RCC 7860 (cell line): ENCODE results near the gene SLC24A5.

Experiments used
- DNase-seq: peaks from one replicate; pipeline ENCODE4 v3.0.0-alpha.2; 2015; ENCODE audit warnings: low spot score
- FAIRE-seq: peaks from 2 replicates; lab custom pipeline; 2012; peaks lifted over from hg19 to GRCh38; lab: Jason Lieb, UNC

SLC24A5 gene

DNA sequence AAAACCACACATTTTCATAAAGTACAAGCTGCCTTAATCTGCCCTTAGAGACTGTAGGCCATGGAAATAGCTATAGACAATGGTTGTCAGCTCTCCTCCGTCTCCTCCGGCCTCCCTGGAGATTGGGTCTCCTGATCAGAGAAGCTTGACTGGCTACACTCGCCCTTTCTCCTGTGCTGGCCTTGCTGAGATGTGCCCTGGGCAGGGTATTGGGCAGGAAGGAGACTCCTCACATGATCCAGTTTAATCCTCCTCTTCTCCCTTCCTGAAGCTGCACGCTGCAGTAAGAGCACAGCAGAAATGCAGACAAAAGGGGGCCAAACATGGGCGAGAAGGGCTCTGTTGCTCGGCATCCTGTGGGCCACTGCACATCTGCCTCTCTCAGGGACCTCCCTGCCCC, at the start of gene SLC24A5:
TSS of gene SLC24A5 (plus strand) at position 246 of the 400 bp plus-strand sequence. CDS start at position 301, 55 bp downstream.
- DNase-seq (no peak), FAIRE-seq (no peak)

- FAIRE-seq = no peak
- no peak for DNase-seq
These were observed 47.8 kb upstream of the SLC24A5 start for GRCh38 chr15:48072941-48073340.

DNA sequence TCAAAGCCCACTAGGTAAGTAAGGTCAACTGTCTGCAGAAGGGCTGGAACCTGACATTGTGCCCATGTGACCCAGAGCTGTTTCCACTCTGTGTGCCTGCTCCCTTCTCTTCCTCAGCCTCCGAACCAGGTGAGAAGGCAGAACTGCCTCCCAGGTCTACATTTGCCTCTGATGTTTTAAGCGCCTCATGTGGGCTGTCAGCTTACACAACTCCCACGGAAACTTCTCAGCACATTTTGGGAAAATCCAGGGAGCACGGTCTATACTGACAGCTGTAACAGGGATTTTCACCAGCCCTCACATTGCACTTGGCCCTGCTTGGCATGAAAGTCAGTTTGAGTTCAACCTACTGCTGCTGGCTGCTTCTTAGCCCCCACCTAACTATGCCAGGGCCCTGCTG, 46.9 kb upstream of the SLC24A5 start:
- DNase-seq (no peak), FAIRE-seq (no peak)

DNA sequence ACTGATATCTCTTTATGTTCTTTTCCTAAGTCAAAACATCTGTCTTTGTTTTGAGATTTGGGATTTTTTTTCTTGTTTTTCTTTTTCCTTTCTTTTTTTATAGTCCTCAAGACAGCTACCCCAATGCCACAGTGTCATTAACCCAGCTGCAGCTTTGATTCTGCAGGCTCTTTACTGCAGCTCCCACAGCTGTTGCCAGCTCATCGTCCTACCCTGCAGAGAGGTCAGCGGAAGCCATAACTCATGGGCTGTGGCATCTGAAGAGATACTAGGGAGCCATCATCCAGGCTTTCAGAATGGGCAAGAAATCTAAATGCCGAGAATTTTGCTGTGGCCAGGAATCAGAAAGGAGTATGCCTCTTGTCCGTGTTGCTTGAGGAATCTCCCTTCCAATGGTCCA, 44.3 kb upstream of the SLC24A5 start:
- DNase-seq (no peak), FAIRE-seq (no peak)

GRCh38 chr15:48077616-48078184, 43.1 kb upstream of the SLC24A5 start:
- FAIRE-seq (no peak), DNase-seq (no peak)

- DNase-seq = peak; percentile 8
- no peak for FAIRE-seq
These were observed 35.8 kb upstream of the SLC24A5 start for GRCh38 chr15:48084759-48085590.

GRCh38 chr15:48085591-48085930, 35.2 kb upstream of the SLC24A5 start:
- FAIRE-seq = no peak
- no peak for DNase-seq

DNA sequence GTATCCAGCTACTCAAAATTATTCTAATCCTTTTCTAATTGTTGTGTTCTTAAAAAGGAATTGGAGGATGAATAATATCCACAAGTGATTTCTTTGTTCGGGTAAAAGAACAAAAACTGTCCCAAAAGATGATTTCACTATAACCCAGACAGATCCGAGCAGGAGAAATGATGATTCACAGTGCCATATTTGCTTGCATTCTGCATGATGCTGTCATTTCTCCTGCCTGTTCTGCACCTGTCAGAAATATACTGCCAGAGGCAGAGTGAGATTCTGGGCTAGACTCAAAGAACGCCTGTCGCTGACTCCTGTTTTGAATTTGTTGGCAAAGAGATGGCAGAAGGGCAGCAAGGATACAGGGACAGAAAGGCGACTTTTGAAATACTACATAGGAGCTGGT, 34.7 kb upstream of the SLC24A5 start:
- FAIRE-seq (no peak), DNase-seq (no peak)

- FAIRE-seq (no peak), DNase-seq (no peak)
These were observed 34.2 kb upstream of the SLC24A5 start for GRCh38 chr15:48086576-48086975.

DNA sequence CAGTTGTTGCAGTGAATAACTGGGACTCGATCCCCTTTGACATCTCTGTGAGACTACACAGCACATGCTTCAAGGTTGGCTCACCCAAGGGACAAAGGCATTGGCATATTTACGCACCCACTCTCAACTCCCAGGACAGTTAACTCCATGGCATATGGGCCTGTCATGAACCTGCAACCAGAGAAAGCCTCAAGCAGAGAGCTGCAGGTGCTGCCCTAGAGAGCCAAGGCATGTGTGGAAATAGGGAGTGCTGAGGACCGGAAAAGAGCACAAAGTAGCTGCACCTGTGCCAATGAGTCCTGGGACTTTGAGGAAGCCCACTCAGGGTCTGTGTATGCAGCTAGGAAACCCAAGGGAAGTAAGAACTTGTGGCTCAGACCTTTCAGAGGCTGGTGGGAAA, 32.9 kb upstream of the SLC24A5 start:
- no peak for FAIRE-seq
- DNase-seq = no peak

DNA sequence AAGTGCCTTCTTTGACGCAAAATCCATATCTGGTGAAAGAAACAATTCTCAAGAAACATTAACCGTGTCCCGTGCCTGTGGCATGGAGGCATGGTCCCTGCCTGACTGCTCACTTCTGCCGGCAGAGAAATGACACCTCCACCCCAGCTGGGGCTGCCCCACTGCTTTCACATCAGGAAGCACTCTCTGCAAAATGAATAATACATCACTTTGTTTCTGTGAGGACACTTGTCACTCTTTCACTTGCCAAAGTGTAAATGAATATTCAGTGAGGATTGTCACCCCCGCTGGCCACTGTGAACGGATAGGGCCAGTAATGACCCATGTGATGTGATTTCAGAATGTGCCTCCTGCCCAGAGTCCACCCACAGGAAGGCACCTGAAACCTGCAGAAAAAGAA, 31.1 kb upstream of the SLC24A5 start:
- DNase-seq = no peak
- FAIRE-seq = no peak

GRCh38 chr15:48090115-48090514, 30.7 kb upstream of the SLC24A5 start:
- FAIRE-seq = no peak
- DNase-seq = no peak

GRCh38 chr15:48090666-48091065, 30.1 kb upstream of the SLC24A5 start:
- no peak for FAIRE-seq
- DNase-seq = no peak

GRCh38 chr15:48091522-48091921, 29.3 kb upstream of the SLC24A5 start:
- FAIRE-seq (no peak), DNase-seq (no peak)

DNA sequence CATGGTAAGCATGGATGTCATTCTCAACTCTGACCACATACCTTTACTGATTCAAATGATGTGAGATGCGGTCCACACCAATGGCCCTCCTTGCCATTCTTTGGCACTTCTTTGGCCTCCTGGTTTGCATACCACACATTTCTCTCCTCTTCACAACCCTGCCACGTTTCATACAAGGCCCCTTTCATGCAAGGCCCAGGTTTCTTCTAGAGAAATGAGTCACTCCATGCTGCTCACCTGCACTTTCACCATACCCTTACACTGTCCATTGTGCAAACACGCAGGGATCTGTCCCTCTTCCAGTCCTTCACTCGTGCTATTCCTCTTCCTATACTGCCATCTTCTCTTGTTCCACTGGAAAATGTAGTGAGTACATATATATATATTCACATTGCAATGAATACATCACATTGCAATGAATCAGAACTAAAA, 24.4 kb upstream of the SLC24A5 start:
- FAIRE-seq (no peak), DNase-seq (no peak)

DNA sequence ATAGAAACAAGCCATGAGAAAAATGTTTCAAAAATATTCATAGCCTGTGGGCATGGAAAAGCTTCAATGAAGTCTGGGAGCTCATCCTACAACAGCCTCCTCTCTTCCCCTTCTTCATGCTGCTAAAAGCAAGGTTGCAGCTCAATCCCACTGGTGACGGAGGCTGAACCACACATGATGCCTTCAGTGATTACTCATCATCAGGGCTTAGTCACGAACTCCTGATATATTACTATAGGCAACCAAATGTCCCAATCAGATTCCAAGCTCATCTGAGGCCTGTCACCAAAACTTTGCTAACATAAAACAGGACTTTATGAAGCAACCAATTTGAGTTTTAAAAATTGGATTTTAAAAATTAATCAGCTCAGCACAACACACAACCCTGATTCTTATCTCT, 24.0 kb upstream of the SLC24A5 start:
- FAIRE-seq = no peak

GRCh38 chr15:48097264-48097663, 23.5 kb upstream of the SLC24A5 start:
- DNase-seq (no peak), FAIRE-seq (no peak)

More for the DNA sequence above, 24.0 kb upstream of the SLC24A5 start:
- DNase-seq = peak; percentile 35

- FAIRE-seq (no peak), DNase-seq (no peak)
These were observed 19.3 kb upstream of the SLC24A5 start for GRCh38 chr15:48101376-48101961.

DNA sequence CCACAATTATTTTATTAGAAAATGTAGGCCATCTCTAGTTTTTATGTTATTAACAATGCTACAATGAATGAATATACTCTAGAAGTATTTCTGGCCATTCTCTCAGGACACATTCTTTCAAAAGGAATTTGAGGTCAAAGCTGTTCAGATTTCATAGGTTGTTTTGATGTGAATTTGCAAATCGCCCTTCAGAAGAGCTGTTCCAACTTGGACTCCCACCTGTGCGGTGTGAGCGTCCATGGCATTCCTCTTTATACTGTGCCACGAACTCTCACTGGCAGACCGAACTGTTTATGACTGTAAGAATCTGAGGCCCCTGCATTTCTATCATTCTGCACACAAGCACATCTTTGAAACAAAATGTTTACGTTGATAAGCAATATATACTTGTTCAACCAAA, 18.6 kb upstream of the SLC24A5 start:
- FAIRE-seq = no peak
- no peak for DNase-seq

DNA sequence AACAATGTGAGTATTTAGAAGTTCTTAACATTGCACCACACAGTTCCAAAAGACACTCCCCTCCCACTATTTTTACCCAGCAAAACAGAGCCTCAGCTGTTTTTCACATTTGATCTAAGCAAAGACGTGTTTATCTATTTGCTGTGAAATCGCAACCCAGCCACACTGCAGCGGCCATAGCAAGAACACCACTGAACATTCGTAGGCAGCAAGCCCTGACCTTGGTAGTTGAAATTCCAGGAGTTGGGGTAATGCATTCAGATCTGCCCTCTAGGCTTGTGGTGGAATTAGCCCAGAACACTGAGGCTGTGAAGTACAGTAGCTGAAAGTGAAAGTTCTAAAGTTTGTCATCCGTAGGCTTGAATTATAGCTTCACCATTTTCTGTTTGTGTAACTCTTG, 17.1 kb upstream of the SLC24A5 start:
- FAIRE-seq (no peak), DNase-seq (no peak)

- DNase-seq (no peak), FAIRE-seq (no peak)
These were observed 14.9 kb upstream of the SLC24A5 start for GRCh38 chr15:48105936-48106335.

DNA sequence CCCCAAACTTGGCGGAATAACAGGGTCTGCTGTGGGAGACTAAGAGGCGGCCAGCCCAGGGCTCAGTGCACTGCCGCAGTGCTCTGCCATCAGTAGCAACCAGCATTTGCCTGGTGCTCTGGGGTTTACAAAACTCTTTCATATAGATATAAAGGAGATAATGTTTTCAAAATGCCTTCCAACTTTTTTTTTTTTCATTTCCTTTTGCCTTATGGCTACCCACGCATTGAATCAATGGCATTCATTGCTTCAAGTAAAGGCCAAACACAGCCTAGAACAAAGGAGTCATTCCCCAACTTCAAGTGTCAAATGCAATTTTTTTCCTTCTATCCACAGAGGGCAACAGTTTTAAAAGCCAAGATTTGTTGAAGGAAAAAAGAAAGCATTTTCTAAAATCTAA, 11.6 kb upstream of the SLC24A5 start:
- FAIRE-seq = no peak

More for the DNA sequence above, 11.6 kb upstream of the SLC24A5 start:
- no peak for DNase-seq
